Measurements from ENCODE around the gene PLD4. TPM values are rescaled to one million over a fixed set of nuclear protein-coding genes. Genes with fewer than 3 reads are reported as not detected.

The PLD4 gene
- total and polyA plus RNA-seq, 2 of the 8 experiments (the other 6 are each of a cell fraction or from before 2014, with no cell fraction given), result 0.05 TPM; not detected in 1

GRCh38 chr14:104925855-104926609, 1.4 kb downstream of the PLD4 start:
- no peak overlapping the region; the same call in 1 of the 2 replicates for H2BK5ac ChIP-seq (ENCODE audit: low read depth, low read length)
- H2BK120ac ChIP-seq (replicated peaks; ENCODE audit: low read depth, low read length), result no peak overlapping the region
- H2AK5ac ChIP-seq (ENCODE audit: low read depth, low read length), result no peak overlapping the region
- no peak overlapping the region for H3K4me2 ChIP-seq (ENCODE audit: insufficient read depth in 1 of 2, low read depth in 2 of 2, low read length in 2 of 2)
- H4K91ac ChIP-seq (replicated peaks; ENCODE audit: insufficient read length, low read length), result no peak overlapping the region
- H4K8ac ChIP-seq (ENCODE audit: extremely low read depth, insufficient read depth, low read length), result no peak overlapping the region
- no peak overlapping the region for H3K4ac ChIP-seq (replicated peaks; ENCODE audit: insufficient read length, low read depth, low read length)
- ChIA-PET POLR2A (ENCODE audit: partially characterized antibody) (interaction anchor here (1.6 kb wide), 1 partner anchor 34 kb away, joined by 6 read pairs; no protein-coding TSS in a partner anchor), CTCF (ENCODE audit: partially characterized antibody) (interaction anchor here (1.0 to 1.6 kb wide), 7 partner anchors 10 to 832 kb away, joined by 3 to 5 read pairs (median 3); no protein-coding TSS in a partner anchor)
- H2BK20ac ChIP-seq (ENCODE audit: low read length), result no peak overlapping the region
- H3K27me3 ChIP-seq (replicated peaks in 1 of 4; ENCODE audit: control insufficient read depth in 3 of 4, extremely low read depth in 1 of 4, insufficient read depth in 3 of 4, low read length in 3 of 4), result peaks cover 2 to 16% (median 10%) of the 10 kb centered on the region in 4 experiments
- H3K9ac ChIP-seq (replicated peaks in 1 of 4; ENCODE audit: extremely low read depth in 1 of 4, low read depth in 3 of 4, low read length in 3 of 4), result no peak overlapping the region
- no peak overlapping the region for H3K56ac ChIP-seq (replicated peaks; ENCODE audit: insufficient read length, low read depth, low read length)
- peaks cover 0 to 2% of the 10 kb centered on the region in 2 experiments for H4K20me1 ChIP-seq (replicated peaks in 1 of 2; ENCODE audit: control insufficient read depth in 1 of 2, insufficient read depth in 2 of 2, low read length in 2 of 2)
- no peak overlapping the region for H3K23ac ChIP-seq (ENCODE audit: insufficient read length)
- H4K5ac ChIP-seq (ENCODE audit: insufficient read length, low read depth, low read length), result no peak overlapping the region
- no peak overlapping the region for H3K14ac ChIP-seq (ENCODE audit: insufficient read length)
- no peak overlapping the region for H2BK15ac ChIP-seq (ENCODE audit: low read length)
- no peak for FAIRE-seq
- no peak overlapping the region for H3K4me3 ChIP-seq (ENCODE audit: extremely low read depth in 1 of 4, insufficient read depth in 2 of 4, low read depth in 3 of 4, low read length in 4 of 4)
- H2BK12ac ChIP-seq (ENCODE audit: low read depth, low read length), result 0 out of 2 replicates have a peak overlapping the region, but pooled peaks have one; percentile 27
- H3K27ac ChIP-seq (ENCODE audit: low read depth, low read length), result no peak overlapping the region
- no peaks in the 10 kb centered on the region; a peak in 1 of 4 replicates for H3K9me3 ChIP-seq (ENCODE audit: insufficient read depth in 2 of 2, low read depth in 1 of 2, low read length in 1 of 2)
- WGBS, 2 experiments (ENCODE audit: extremely low coverage in 1 of 2, insufficient coverage in 1 of 2, insufficient read length in 1 of 2, insufficient replicate concordance in 2 of 2, low coverage in 1 of 2, low lambda C conversion rate in 2 of 2, missing lambda C conversion rate in 1 of 2), result 82% methylated on average over 11 of the region's 15 CpGs; no CpG with 5 or more reads in 1 of the 2 experiments
- H3K23me2 ChIP-seq (ENCODE audit: low read depth, low read length), result no peaks in the 10 kb centered on the region
- DNase-seq (ENCODE audit: low read depth in 1 of 2, low spot score in 2 of 2), result no peak
- H3K79me1 ChIP-seq (ENCODE audit: low read depth, low read length), result no peaks in the 10 kb centered on the region
- no peak overlapping the region for H2AFZ ChIP-seq (ENCODE audit: low read length)
- H3K18ac ChIP-seq (ENCODE audit: extremely low read depth, low read length), result no peak overlapping the region
- H3K79me2 ChIP-seq (ENCODE audit: control insufficient read depth in 1 of 2, insufficient read depth in 2 of 2, low read length in 2 of 2), result no peaks in the 10 kb centered on the region
- H3K4me1 ChIP-seq (replicated peaks in 1 of 4; ENCODE audit: control insufficient read depth in 3 of 4, insufficient read depth in 4 of 4, low read length in 3 of 4), result peaks cover 0 to 4% (median 0%) of the 10 kb centered on the region in 4 experiments; a peak in 5 of 7 replicates
- no peaks in the 10 kb centered on the region for H3K36me3 ChIP-seq (ENCODE audit: control insufficient read depth in 2 of 4, insufficient read depth in 4 of 4, low read length in 3 of 4)
- TF ChIP-seq CTCF (IDR thresholded peaks at IDR 0.05; ENCODE audit: control extremely low read depth in 1 of 3, insufficient read depth in 1 of 3, low read depth in 1 of 3, low read length in 3 of 3), result no peak
- TF ChIP-seq GABPA (IDR thresholded peaks at IDR 0.05; ENCODE audit: borderline replicate concordance, insufficient read depth, low read length), result no peak
- TF ChIP-seq CHD2 (IDR thresholded peaks at IDR 0.05; ENCODE audit: low read length), result no peak
- TF ChIP-seq SP4 (IDR thresholded peaks at IDR 0.05; ENCODE audit: low read length), result no peak
- no peak for TF ChIP-seq TEAD4 (IDR thresholded peaks at IDR 0.05; ENCODE audit: low read depth, low read length)
- no peak for TF ChIP-seq FOSL1 (IDR thresholded peaks at IDR 0.05; ENCODE audit: insufficient read depth, low read depth, low read length)
- no peak for TF ChIP-seq SIX5 (IDR thresholded peaks at IDR 0.05; ENCODE audit: low read depth, low read length)
- no peak for TF ChIP-seq TAF7 (optimal IDR thresholded peaks at IDR 0.05; ENCODE audit: borderline replicate concordance, low read depth, low read length)
- TF ChIP-seq POLR2A (IDR thresholded peaks at IDR 0.05; ENCODE audit: control extremely low read depth in 1 of 2, low read depth in 2 of 2, low read length in 2 of 2), result no peak
- TF ChIP-seq POLR2AphosphoS5 (IDR thresholded peaks at IDR 0.05; ENCODE audit: low read depth, low read length), result no peak

All from H1 (cell line).